Bone marrow (tissue), 2 donors: Measurements from ENCODE around the gene INPP5E.
A peak's percentile ranks its signal among the peaks of the same experiment; 100 is the strongest.

Experiments used
- DNase-seq, 2 donors: peaks; one replicate each; lab custom pipeline; 2025; lab: John Stamatoyannopoulos, UW

The INPP5E gene

DNA sequence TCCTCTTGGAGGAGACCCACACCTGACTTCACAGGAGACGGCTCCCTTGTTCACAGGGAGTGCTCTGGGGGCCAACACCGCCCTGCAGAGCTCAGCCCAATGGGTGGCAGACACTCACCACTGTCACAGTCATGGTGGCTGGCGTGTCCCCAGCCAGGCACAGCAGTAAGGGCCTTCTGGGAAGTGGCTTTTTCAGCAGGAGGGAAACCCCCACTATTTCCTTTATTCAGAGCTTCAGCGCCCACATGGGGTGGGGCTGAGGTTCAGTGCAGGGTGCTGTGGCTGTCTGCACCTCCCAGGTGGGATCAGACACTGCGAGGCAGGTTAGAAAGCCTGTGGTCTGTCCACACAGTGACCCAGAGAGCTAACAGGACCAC is 36.1 kb downstream of the INPP5E start:
- DNase-seq: no peak

GRCh38 chr9:136402067-136402466 is 37.6 kb downstream of the INPP5E start:
- no peak for DNase-seq

GRCh38 chr9:136401173-136401922 is 38.3 kb downstream of the INPP5E start:
- no peak for DNase-seq

DNA sequence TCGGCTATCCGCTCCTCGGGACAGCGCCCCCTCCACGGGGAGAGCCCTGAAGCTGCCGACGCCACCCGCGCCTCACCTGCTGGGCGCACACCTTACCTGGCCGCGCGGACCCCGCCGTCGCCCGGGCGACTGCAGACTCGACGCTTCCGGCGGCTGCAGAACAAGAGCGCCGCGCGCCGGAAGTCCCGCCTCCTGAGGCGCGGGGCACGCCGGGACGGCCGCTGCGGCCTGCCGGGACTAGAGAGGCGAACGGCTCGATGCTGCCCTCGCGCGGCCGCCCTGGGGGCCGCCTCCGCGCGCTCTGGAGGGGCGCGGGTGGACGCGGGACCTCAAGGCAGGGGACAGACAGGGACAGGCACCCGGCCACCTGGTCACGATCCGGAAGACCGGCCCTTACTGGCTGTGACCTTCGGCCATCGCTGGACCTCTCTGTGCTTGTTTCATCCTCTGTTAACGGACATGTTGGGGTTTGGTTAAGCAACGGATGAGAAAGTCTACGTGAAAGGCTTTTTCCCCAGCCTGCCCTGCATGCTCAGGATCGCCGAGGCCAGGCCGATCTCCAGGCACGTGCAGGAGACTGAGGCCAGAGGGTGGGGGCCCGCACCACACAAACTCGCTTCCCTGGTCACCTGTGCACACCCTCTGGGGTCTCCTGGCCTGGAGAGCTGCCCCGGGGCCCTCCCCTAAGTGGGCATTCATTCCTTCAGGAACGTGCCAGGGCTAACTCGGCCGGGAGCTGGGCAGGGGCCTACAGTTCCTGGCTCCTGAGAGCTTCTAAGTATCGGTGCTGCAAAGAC is 39.4 kb downstream of the INPP5E start, which contains the start of gene SNAPC4:
Gene SNAPC4, minus strand, starts transcription at position 133 of the 797 bp plus-strand sequence. CDS start 1,742 bp downstream, outside the sequence.
- peak; percentile 50 to 64 for DNase-seq

GRCh38 chr9:136399176-136400037 is 40.2 kb downstream of the INPP5E start:
- DNase-seq: peak in 1 of 2 donors; percentile 25

GRCh38 chr9:136398286-136398685 is 41.4 kb downstream of the INPP5E start:
- no peak for DNase-seq

DNA sequence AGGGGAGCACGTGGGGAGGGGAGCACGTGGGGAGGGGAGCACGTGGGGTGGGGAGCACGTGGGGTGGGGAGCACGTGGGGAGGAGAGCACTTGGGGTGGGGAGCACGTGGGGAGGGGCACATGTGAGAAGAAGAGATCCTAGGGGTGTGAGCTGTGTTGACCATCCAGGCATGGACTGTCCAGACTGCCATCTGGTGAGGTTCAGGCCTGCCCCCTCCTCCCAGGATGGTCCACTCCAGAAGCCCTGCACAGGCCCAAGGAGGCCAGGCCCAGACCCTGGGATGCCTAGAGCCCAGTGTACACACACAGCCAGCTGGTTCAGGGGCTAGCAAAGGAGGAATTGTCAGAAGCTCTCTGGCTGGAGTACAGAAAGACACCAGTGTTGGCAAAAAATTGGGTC is 42.0 kb downstream of the INPP5E start:
- no peak for DNase-seq

- DNase-seq: no peak
These were observed 43.5 kb downstream of the INPP5E start for GRCh38 chr9:136396219-136396515.

GRCh38 chr9:136395345-136396218 is 44.1 kb downstream of the INPP5E start:
- no peak for DNase-seq

DNA sequence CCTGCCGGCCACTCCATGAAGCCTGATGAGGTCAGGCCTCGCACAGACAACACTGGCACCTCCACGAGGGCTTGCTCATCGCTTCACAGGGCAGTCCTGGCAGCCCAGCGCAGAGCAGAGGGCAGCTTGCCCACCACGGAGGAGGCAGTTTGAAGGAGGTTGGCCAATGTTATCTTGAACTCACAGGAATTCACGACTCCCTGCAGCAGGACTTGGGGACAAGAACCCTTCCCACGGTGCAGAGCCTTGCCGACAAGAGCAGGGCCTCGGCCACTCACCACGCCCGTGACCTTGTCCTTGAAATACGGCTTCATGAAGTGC is 44.7 kb downstream of the INPP5E start:
- DNase-seq: no peak

- no peak for DNase-seq
These were observed 45.2 kb downstream of the INPP5E start for GRCh38 chr9:136394312-136395019.

GRCh38 chr9:136393531-136393930 is 46.1 kb downstream of the INPP5E start:
- DNase-seq: no peak

- DNase-seq: no peak
These were observed 46.9 kb downstream of the INPP5E start for GRCh38 chr9:136392538-136393449.

DNA sequence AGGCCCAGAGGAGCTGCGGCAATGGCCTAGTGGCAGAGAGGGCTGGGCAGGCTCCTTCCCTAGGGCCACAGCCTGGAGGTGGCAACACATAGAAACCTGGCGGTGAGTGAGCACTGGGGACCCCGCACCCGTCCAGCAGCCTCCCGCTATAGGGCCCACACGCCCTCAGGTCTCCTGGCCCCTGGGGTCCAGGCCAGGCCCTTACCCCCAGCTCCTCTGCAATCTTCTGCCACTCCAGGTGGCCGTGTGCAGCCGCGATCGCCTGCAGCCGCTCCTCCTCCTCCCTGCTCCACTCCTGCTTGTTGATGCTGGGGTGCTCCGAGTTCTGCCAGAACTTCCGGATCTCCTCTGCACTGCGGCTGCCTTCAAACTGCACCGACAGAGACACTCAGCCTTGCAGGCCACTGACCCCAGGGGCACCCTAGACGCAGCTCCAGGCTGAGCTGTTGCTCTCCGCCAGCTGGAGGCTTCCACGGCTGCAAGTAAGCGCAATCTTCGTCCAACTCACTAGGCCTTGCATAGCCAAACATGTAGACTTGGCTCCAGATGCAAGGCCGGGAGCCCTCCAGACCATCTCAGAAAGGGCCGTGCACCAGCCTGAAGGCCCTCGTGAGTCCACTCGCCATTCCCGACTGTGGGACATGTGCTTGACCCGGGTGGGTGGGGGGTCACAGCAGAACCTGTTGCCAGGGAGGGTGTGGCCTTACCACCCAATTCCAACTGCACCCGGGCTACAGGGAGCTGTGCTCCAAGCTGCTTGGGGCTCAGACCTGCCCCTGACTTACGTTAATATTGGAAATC is 47.7 kb downstream of the INPP5E start:
- DNase-seq: no peak

DNA sequence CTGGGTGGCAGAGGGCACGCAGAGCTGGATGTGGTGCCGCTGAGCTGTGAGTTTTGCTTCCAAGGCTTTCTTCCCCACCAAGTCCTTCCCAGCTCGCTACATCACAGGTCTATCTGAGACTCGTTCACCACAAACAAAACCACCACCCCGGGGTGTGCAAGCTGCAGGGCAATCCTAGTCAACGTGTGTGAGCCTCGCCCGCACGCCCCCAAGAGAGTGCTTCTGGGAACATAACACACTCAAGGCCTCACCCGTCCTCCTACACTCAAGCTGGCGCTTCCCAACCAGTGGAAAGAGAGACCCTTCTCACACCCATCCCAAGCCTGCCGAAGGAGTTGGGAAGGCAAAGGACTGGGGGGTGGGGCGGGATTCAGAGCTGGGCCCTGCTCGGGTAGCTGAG is 50.2 kb downstream of the INPP5E start:
- DNase-seq: no peak

- no peak for DNase-seq
These were observed 52.4 kb downstream of the INPP5E start for GRCh38 chr9:136387217-136387616.

- no peak for DNase-seq
These were observed 53.6 kb downstream of the INPP5E start for GRCh38 chr9:136386018-136386417.

GRCh38 chr9:136385015-136385414 is 54.6 kb downstream of the INPP5E start:
- no peak for DNase-seq

GRCh38 chr9:136383436-136383835 is 56.2 kb downstream of the INPP5E start:
- DNase-seq: no peak
